Measurements from ENCODE around the gene LRRC74B. TPM values are rescaled to one million over a fixed set of nuclear protein-coding genes. Genes with fewer than 3 reads are reported as not detected.
A peak's percentile ranks its signal among the peaks of the same experiment; 100 is the strongest.

The LRRC74B gene
- total and polyA plus RNA-seq, 2 donors (not counting 1 experiment from before 2014, with no cell fraction given): not detected

DNA sequence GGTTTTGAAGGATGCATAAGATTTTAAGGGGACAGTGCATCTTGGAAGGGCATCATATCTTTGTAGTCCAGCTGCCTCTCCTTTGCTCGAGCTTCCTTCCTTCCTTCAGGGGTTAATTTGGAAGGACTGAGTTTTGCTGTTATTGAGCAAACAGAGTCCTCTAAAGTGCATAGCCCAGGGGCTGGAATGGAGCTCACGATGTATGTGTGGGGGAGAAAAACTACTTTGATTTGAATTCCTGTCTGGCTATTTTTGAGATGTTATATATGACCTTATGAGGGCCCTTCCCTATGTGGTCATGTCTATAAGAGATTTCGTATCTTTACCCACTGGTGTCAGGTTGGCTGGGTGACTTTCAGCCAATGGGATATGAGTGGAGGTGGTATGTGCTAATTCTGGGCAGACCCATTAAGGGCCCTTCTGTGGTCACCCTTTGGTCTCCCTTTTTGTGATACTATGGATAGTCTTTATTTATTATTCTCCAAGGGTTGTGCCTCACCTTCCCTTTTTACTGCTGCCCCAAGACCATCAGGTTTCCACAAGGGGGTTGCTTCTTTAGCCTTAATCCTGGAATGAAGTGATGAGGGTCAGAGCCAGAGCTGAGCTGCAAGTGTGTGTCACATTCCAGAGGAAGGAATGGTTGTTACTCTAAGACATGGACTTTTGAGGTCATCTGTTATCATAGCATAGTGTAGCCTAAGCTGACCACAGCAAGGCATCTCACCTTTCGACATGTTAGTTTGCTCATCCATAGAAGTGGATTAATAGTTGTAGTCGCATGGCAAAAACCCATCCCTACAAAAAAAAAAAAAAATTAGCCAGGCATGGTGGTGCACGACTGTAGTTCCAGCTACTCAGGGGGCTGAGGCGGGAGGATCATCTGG, 54.6 kb downstream of the LRRC74B start:
- peak overlapping the region; percentile 17 for H3K27ac ChIP-seq (ENCODE audit: insufficient read depth, low read length)
- H2AFZ ChIP-seq (ENCODE audit: low read length): no peak overlapping the region
- no peak overlapping the region for H3K4me3 ChIP-seq (replicated peaks in 1 of 4; ENCODE audit: control extremely low read depth in 1 of 4, insufficient read depth in 1 of 4, low read depth in 3 of 4, low read length in 4 of 4)
- no peaks in the 10 kb centered on the region for H4K20me1 ChIP-seq (ENCODE audit: control insufficient read depth, extremely low read depth, insufficient read depth, low read length)
- H3K4me1 ChIP-seq (ENCODE audit: control insufficient read depth, extremely low read depth, insufficient read depth, low read length): peaks cover 12% of the 10 kb centered on the region
- peaks cover 6% of the 10 kb centered on the region for H3K27me3 ChIP-seq (ENCODE audit: control insufficient read depth, insufficient read depth, low read length)
- no peaks in the 10 kb centered on the region for H3K9me3 ChIP-seq (ENCODE audit: control insufficient read depth, insufficient read depth, low read depth, low read length)
- no peaks in the 10 kb centered on the region for H3K79me2 ChIP-seq (ENCODE audit: control insufficient read depth, insufficient read depth, low read length)
- DNase-seq (ENCODE audit: low read depth in 2 of 2): no peak
- H3K9ac ChIP-seq (ENCODE audit: insufficient read depth, low read length): no peak overlapping the region
- TF ChIP-seq EZH2 (IDR thresholded peaks at IDR 0.05; ENCODE audit: low read length, missing control alignments) (no peak), CTCF (conservative IDR thresholded peaks at IDR 0.05 in 1 of 2, IDR thresholded peaks at IDR 0.05 in 1 of 2; ENCODE audit: low read depth in 1 of 2, low read length in 2 of 2) (no peak)
- H3K36me3 ChIP-seq (ENCODE audit: control insufficient read depth, insufficient read depth, low read length): no peaks in the 10 kb centered on the region
- no peak overlapping the region for H3K4me2 ChIP-seq (ENCODE audit: extremely low read depth, insufficient read depth, low read length)

DNA sequence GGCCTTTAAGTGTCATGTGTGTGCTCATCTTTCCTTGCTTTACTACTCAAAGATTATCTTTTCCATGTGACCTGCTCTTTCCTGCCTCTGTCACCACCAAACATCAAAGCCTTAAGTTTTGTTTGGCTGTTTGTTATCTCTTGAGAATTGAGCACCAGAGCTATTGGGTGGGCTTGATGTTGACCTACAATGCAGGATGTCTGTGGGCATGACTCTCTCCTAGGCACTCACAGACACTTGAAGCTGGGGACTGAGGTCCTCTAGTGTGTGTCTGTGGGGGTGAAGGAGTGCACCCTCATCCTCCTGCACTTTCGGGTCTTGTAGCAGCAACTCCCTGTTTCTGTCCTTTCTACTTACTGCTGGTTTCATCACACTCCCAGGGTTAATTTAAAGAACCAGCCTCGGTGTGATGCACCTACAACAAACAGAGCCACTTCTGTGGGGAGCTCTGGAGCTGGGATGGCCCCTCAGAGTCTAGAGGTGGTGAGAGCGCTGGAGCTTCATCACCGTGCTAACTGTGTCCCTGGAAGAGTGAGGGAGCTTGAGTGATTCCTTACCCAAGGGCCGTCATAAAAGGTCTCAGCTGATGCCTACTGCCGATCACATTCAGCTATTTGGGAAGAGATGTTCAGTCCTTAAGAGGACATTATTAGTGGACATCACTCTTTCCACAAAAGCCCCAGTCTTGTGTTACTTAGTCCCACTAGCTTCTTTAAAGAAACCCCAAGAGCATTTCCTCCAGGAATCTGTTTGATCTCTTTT, 56.3 kb downstream of the LRRC74B start:
- H3K36me3 ChIP-seq (ENCODE audit: control insufficient read depth, insufficient read depth, low read length): no peaks in the 10 kb centered on the region
- no peaks in the 10 kb centered on the region for H3K9me3 ChIP-seq (ENCODE audit: control insufficient read depth, insufficient read depth, low read depth, low read length)
- H3K9ac ChIP-seq (ENCODE audit: insufficient read depth, low read length): no peak overlapping the region
- no peak overlapping the region for H3K4me2 ChIP-seq (ENCODE audit: extremely low read depth, insufficient read depth, low read length)
- H3K79me2 ChIP-seq (ENCODE audit: control insufficient read depth, insufficient read depth, low read length): no peaks in the 10 kb centered on the region
- TF ChIP-seq EZH2 (IDR thresholded peaks at IDR 0.05; ENCODE audit: low read length, missing control alignments): no peak
- TF ChIP-seq CTCF (conservative IDR thresholded peaks at IDR 0.05 in 1 of 2, IDR thresholded peaks at IDR 0.05 in 1 of 2; ENCODE audit: low read depth in 1 of 2, low read length in 2 of 2): no peak
- H2AFZ ChIP-seq (ENCODE audit: low read length): no peak overlapping the region
- H3K4me1 ChIP-seq (ENCODE audit: control insufficient read depth, extremely low read depth, insufficient read depth, low read length): peaks cover 12% of the 10 kb centered on the region
- H3K27me3 ChIP-seq (ENCODE audit: control insufficient read depth, insufficient read depth, low read length): no peaks in the 10 kb centered on the region
- H3K4me3 ChIP-seq (replicated peaks in 1 of 4; ENCODE audit: control extremely low read depth in 1 of 4, insufficient read depth in 1 of 4, low read depth in 3 of 4, low read length in 4 of 4): no peak overlapping the region
- peak in 1 of 2 donors; percentile 10 for DNase-seq (ENCODE audit: low read depth in 2 of 2)
- no peak overlapping the region for H3K27ac ChIP-seq (ENCODE audit: insufficient read depth, low read length)
- H4K20me1 ChIP-seq (ENCODE audit: control insufficient read depth, extremely low read depth, insufficient read depth, low read length): no peaks in the 10 kb centered on the region

DNA sequence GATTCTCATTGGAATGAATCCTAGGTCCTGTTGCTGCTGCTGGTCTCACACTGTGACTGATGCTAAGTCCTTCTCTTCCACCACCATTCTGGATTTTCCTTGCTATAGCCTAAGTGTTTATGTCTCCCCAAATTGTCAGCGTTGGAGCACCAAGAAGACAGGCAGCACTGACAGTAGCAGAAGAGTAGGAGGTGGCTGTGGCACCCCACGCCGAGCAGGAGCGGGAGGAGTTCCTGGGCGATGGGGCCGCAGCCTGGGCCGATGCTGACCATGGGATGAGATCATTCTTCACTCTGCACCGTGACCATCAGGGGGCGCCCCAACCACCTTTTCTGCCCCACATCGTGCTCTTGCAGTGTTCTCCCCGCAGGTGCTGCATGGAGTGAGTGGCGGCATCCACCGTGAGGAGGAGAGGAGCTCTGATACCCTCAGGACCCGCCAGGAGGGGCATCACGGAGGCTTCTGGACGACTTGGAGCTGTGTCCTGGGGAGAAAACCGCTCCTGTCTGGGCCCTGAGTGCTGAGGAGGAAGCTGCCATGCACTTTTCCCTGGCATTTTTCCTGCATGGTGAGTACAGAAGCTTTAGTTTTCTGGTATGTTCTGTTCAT, 57.0 kb downstream of the LRRC74B start:
- TF ChIP-seq CTCF (conservative IDR thresholded peaks at IDR 0.05 in 1 of 2, IDR thresholded peaks at IDR 0.05 in 1 of 2; ENCODE audit: low read depth in 1 of 2, low read length in 2 of 2) (peak; percentile 71), EZH2 (IDR thresholded peaks at IDR 0.05; ENCODE audit: low read length, missing control alignments) (no peak)
- no peaks in the 10 kb centered on the region for H3K27me3 ChIP-seq (ENCODE audit: control insufficient read depth, insufficient read depth, low read length)
- no peak overlapping the region for H3K9ac ChIP-seq (ENCODE audit: insufficient read depth, low read length)
- H4K20me1 ChIP-seq (ENCODE audit: control insufficient read depth, extremely low read depth, insufficient read depth, low read length): no peaks in the 10 kb centered on the region
- no peaks in the 10 kb centered on the region for H3K79me2 ChIP-seq (ENCODE audit: control insufficient read depth, insufficient read depth, low read length)
- H3K36me3 ChIP-seq (ENCODE audit: control insufficient read depth, insufficient read depth, low read length): no peaks in the 10 kb centered on the region
- no peaks in the 10 kb centered on the region for H3K9me3 ChIP-seq (ENCODE audit: control insufficient read depth, insufficient read depth, low read depth, low read length)
- no peak overlapping the region for H3K4me2 ChIP-seq (ENCODE audit: extremely low read depth, insufficient read depth, low read length)
- H2AFZ ChIP-seq (ENCODE audit: low read length): peak overlapping the region; percentile 49
- H3K4me1 ChIP-seq (ENCODE audit: control insufficient read depth, extremely low read depth, insufficient read depth, low read length): peaks cover 12% of the 10 kb centered on the region
- peak; percentile 52 to 54 for DNase-seq (ENCODE audit: low read depth in 2 of 2)
- no peak overlapping the region for H3K27ac ChIP-seq (ENCODE audit: insufficient read depth, low read length)
- peak overlapping the region in 1 of 4 experiments; percentile 21 for H3K4me3 ChIP-seq (replicated peaks in 1 of 4; ENCODE audit: control extremely low read depth in 1 of 4, insufficient read depth in 1 of 4, low read depth in 3 of 4, low read length in 4 of 4)

Measured in fibroblast of lung (primary cell).